GM19240 (cell line): ENCODE measurements around the gene SFXN5.

Experiments used
- DNase-seq: peaks from one replicate; pipeline ENCODE4 v3.0.0; 2011; ENCODE audit warnings: low spot score; ENCODE audit not compliant: insufficient read length

SFXN5 gene

GRCh38 chr2:73053316-73054114 lies 18.0 kb downstream of the SFXN5 start:
- no peak for DNase-seq

GRCh38 chr2:73050121-73050545 lies 21.4 kb downstream of the SFXN5 start:
- DNase-seq = no peak

DNA sequence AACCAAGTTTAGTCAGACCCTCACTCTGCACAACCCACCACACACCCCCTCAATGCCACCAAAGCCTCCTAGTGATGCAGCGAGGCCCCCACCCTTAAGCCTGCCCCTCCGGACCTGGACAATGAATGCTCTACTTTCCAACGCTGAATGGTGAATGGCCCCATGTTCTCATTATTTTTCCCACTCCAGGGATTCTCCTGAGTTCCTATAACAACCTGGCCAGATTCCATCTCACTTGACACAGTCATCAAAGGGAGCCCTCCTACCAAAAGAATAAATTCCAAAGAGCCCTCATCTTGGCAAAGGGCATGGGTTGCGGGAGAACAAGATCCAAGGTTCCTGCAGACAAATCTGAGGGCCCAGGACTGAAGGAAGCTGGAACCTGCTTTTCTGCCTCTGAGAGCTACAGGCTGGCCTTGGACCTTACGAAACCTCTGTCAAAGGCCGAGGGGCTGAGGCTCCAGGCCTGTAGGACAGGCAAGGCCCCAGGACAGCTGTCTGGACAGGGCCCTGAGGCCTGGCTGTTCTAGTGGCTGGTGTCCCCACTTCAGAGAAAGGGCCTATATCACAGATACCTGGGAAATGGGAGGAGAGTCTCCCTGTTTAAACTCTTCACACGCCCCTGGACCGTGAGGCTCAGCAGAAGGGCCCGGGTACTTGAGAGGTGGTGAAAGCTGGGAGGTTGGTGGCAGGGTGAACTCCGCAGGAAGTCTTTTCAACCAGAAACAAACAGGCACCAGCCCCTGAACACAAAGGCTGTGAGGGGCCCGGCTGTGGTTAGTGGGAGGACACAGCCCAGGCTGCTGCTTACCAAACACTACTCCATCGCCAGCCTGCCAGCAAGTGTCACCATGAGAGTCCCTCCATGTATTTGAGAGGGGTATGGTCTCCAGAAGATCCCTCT lies 27.3 kb downstream of the SFXN5 start:
- no peak for DNase-seq

- no peak for DNase-seq
Measured at GRCh38 chr2:73043276-73043675, 28.2 kb downstream of the SFXN5 start.

GRCh38 chr2:73037947-73038585 lies 33.4 kb downstream of the SFXN5 start:
- DNase-seq = no peak

DNA sequence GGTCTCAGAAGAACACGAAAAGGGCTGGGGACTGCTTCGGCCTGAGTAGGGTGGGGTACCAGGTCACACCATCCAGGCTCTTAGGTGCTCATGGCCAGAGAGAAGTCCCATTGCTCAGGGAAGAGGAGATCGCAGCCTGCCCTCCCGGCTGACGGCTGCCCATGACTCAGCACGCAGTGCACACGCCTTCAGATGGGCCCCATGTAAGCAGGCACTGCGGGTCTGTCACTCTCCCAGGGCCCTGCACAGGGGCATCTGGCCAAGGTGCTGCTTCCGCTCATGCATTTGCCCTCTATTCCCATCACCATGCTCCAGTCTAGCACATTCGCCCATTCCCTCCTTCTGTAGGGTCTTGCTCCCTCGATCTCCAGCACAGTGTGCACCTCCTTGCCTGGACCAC lies 34.7 kb downstream of the SFXN5 start:
- no peak for DNase-seq

DNA sequence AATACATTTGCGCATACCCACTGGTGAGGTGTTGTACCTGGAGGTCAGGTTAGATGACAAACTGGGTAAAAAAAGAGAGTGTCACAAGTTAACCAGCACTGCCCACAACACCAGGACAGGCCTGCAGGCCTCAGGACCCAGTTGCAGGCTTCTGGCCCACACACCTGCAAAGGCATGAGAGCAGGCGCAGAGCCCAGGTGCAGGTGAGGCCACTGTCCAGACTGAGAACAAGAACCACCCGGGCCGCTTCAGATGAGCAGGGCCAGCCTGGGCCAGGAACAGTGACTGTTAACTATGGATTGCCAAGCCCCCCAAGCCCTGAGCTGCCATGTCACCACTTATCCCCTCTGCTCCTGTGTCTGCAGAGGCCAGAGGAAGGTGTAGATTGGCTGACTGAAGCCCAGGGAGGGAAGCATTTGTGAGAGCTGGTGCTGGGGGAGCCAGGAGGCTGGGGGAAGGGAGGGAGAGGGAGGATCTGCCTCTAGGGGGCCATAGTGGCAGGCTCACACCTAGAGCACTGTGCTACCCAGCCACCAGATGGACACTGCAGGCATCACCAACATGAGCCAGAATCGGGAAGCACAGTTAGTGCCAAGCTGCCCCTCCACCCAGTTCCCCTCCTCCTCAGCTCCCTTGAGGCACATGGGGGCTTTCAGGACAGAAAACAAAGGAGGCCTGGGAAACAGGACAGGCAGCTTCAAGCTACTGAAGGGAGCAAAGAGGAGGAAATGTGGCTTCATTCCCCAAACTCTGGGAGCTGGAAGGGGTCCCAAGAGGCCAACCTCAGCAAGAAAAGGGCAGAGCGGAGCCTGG lies 35.4 kb downstream of the SFXN5 start:
- no peak for DNase-seq

- DNase-seq = no peak
Measured at GRCh38 chr2:73034661-73035375, 36.7 kb downstream of the SFXN5 start.

DNA sequence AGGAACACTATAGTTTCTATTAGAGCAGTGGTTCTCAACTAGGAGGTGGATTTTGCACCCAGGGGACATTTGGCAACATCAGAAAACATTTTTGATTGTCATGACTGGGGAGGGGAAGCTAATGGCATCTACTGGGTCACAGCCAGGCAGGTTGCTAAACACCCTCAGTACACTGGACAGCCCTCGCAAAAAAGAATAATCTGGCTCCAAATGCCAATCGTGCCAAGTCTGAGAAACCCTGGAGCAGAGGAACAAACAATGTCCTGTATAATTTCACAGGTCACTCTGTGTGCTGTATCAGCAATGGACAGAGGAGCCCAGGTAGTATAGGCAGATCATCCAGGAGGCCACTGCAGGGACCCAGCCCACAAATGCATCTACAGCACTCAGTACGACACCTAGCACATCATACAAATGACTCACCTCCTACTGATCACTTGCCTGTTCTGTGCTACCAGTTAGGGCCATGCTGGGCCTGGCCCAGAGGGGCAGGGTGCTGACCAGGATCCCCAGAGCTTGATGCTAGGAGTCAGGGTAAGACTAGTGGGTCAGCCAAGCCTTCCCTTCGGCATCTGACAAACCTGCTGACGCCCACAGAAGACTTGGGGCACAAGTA lies 37.6 kb downstream of the SFXN5 start:
- DNase-seq = no peak

DNA sequence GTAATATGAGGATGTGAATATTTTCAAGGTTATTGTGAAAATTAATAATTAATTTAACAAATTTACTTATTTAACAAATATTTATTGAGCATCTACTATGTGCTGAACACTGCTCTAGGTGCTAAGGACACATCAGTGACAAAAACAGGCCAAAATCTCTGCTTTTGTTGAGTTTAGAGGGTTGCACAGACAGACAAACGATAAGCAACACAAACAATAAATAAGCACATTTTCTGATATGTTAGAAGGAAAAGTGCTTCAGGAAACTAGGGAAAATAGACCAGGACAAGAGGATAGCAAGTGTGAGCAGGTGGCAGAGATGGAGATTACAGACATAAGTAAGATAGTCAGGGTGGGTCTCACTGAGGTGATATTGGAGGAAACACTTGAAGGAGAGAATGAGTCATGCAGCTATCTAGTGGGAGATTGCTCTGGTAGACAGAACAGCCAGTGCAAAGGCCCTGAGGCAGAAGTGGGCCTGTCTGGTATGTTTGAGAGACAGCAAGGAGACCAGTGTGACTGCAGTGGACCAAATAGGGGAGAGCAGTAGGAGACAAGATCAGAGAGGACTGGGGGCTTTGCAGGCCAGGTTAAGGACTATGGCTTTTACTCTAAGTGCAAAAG lies 38.3 kb downstream of the SFXN5 start:
- no peak for DNase-seq

- DNase-seq = no peak
Measured at GRCh38 chr2:73032702-73033097, 38.8 kb downstream of the SFXN5 start.

GRCh38 chr2:73031725-73032701 lies 39.5 kb downstream of the SFXN5 start:
- no peak for DNase-seq

DNA sequence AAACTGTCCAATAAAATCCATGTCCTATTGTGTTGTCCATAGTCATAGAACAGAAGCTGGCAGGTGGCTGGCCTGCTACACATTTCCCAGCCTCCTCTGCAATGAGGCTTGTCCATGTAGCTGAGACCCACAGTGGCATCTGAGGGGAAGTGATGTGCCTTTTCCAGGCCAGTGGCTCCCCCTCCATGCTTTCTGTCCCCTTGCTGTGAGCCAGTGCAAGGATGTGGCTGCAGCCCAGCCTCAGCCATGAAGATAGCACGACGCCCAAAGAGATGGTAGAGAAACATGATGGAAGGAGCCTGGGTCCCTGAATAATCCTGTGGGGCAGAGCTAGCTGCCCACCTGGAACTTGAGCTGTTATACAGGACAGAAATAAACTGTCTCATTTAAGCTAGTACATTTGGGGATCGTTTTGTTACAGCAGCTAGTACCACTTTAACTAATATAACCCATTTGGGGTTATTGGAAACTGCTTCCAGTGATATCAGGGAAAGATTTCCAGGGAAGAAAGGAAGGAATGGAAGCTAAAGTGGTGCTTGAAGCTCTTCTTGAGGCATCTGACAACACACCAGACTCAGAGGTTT lies 40.3 kb downstream of the SFXN5 start:
- DNase-seq = no peak

DNA sequence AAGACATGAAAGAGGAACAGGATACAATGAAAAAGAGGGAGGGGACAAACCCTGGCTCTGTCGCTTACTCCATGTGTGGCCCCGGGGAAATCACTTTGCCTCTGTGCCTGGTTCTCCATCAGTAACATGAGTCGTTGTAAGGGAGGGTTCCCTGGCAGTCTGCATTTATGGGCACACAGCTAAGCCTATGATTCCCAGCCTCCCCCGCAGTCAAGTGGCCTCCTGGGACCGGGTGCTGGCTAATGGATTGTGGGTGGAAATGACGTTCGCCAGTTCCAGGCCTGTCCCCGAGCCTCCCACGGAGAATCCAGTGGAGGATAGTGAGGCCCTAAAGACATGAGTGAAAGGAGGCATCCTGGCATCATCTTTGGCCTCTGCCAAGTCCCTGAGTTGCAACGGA lies 42.7 kb downstream of the SFXN5 start:
- DNase-seq = no peak

DNA sequence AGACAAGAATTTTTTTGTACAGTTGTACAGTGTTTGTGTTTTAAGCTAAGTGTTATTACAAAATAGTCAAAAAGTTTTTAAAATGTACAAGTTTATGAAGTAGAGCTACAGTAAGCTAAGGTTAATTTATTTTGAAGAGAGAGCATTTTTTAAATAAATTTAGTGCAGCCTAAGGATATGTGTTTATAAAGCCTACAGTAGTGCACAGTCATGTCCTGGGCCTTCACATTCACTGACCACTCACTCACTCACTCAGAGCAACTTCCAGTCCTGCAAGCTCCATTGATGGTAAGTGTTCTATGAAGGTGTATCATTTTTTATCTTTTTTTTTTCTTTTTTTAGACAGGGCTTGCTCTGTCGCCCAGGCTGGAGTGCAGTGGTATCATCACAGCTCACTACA lies 44.2 kb downstream of the SFXN5 start:
- no peak for DNase-seq

GRCh38 chr2:73023497-73023896 lies 48.0 kb downstream of the SFXN5 start:
- DNase-seq = no peak

DNA sequence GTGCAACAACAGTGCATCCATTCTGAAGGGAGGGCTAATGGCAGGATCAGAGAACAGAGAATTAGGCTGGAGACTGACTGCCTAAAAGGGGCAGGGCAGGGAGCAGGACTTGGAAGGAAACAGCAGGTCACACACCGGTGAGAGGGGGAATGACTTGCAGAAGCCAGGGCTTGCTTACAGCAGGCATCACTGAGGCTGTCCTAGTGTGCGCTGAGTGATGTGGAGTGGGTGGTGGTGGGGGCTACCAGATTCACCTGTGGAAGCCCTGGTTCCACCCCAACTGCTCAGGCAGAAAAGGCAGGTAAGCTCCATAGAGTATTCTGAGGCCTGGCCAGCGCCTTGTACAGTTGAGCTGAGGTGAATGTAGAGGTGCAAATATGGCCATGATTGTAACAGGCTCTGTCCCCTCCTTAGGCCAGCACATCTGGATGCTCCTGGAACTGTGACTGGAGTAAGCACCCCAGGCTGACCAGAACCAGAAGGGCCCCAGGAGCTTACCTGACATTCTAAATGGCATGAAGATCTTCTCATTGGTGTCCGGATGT lies 49.4 kb downstream of the SFXN5 start:
- no peak for DNase-seq
